ENCODE results near the gene DGKB. TPM values are rescaled to one million over a fixed set of nuclear protein-coding genes. Genes with fewer than 3 reads are reported as not detected.

DGKB gene
- total and polyA plus RNA-seq, 2 of the 8 experiments (the other 6 are each of a cell fraction or from before 2014, with no cell fraction given) = 1.9 to 2.6 TPM

DNA sequence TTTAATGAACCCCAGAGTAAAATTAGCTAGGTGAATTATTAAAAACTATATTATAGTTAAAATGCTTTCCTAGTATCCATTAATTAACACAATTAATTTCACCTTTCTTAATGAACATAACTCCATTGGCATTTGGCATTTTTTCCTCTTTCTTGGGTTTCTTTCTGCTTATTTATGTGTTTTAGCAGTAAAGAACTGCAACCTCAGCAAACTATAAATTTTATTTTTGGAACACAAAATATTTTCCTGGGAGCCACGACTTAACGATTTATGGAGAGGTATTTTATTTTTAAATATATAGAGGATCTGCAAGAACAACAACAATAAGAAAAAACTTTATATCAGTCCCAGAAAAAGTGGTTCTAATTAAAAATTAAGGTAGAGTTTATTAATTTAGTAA, 465.7 kb downstream of the DGKB start (continued):
- TF ChIP-seq SAP30 (IDR thresholded peaks at IDR 0.05; ENCODE audit: insufficient read depth, insufficient replicate concordance, low read length) (no peak), HDAC6 (IDR thresholded peaks at IDR 0.05; ENCODE audit: low read depth, low read length) (no peak), EGR1 (IDR thresholded peaks at IDR 0.05; ENCODE audit: borderline replicate concordance, low read depth, low read length) (no peak), CHD2 (IDR thresholded peaks at IDR 0.05; ENCODE audit: low read length) (no peak), SUZ12 (IDR thresholded peaks at IDR 0.05; ENCODE audit: low read length) (no peak), MAFK (IDR thresholded peaks at IDR 0.05; ENCODE audit: low read depth, low read length) (no peak)
- TF ChIP-seq, protein P1, sequence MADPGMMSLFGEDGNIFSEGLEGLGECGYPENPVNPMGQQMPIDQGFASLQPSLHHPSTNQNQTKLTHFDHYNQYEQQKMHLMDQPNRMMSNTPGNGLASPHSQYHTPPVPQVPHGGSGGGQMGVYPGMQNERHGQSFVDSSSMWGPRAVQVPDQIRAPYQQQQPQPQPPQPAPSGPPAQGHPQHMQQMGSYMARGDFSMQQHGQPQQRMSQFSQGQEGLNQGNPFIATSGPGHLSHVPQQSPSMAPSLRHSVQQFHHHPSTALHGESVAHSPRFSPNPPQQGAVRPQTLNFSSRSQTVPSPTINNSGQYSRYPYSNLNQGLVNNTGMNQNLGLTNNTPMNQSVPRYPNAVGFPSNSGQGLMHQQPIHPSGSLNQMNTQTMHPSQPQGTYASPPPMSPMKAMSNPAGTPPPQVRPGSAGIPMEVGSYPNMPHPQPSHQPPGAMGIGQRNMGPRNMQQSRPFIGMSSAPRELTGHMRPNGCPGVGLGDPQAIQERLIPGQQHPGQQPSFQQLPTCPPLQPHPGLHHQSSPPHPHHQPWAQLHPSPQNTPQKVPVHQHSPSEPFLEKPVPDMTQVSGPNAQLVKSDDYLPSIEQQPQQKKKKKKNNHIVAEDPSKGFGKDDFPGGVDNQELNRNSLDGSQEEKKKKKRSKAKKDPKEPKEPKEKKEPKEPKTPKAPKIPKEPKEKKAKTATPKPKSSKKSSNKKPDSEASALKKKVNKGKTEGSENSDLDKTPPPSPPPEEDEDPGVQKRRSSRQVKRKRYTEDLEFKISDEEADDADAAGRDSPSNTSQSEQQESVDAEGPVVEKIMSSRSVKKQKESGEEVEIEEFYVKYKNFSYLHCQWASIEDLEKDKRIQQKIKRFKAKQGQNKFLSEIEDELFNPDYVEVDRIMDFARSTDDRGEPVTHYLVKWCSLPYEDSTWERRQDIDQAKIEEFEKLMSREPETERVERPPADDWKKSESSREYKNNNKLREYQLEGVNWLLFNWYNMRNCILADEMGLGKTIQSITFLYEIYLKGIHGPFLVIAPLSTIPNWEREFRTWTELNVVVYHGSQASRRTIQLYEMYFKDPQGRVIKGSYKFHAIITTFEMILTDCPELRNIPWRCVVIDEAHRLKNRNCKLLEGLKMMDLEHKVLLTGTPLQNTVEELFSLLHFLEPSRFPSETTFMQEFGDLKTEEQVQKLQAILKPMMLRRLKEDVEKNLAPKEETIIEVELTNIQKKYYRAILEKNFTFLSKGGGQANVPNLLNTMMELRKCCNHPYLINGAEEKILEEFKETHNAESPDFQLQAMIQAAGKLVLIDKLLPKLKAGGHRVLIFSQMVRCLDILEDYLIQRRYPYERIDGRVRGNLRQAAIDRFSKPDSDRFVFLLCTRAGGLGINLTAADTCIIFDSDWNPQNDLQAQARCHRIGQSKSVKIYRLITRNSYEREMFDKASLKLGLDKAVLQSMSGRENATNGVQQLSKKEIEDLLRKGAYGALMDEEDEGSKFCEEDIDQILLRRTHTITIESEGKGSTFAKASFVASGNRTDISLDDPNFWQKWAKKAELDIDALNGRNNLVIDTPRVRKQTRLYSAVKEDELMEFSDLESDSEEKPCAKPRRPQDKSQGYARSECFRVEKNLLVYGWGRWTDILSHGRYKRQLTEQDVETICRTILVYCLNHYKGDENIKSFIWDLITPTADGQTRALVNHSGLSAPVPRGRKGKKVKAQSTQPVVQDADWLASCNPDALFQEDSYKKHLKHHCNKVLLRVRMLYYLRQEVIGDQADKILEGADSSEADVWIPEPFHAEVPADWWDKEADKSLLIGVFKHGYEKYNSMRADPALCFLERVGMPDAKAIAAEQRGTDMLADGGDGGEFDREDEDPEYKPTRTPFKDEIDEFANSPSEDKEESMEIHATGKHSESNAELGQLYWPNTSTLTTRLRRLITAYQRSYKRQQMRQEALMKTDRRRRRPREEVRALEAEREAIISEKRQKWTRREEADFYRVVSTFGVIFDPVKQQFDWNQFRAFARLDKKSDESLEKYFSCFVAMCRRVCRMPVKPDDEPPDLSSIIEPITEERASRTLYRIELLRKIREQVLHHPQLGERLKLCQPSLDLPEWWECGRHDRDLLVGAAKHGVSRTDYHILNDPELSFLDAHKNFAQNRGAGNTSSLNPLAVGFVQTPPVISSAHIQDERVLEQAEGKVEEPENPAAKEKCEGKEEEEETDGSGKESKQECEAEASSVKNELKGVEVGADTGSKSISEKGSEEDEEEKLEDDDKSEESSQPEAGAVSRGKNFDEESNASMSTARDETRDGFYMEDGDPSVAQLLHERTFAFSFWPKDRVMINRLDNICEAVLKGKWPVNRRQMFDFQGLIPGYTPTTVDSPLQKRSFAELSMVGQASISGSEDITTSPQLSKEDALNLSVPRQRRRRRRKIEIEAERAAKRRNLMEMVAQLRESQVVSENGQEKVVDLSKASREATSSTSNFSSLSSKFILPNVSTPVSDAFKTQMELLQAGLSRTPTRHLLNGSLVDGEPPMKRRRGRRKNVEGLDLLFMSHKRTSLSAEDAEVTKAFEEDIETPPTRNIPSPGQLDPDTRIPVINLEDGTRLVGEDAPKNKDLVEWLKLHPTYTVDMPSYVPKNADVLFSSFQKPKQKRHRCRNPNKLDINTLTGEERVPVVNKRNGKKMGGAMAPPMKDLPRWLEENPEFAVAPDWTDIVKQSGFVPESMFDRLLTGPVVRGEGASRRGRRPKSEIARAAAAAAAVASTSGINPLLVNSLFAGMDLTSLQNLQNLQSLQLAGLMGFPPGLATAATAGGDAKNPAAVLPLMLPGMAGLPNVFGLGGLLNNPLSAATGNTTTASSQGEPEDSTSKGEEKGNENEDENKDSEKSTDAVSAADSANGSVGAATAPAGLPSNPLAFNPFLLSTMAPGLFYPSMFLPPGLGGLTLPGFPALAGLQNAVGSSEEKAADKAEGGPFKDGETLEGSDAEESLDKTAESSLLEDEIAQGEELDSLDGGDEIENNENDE (IDR thresholded peaks at IDR 0.05; ENCODE audit: insufficient replicate concordance, low read length) = no peak

Measured in H1 (cell line).